ENCODE results near the gene TMEM272.

DNA sequence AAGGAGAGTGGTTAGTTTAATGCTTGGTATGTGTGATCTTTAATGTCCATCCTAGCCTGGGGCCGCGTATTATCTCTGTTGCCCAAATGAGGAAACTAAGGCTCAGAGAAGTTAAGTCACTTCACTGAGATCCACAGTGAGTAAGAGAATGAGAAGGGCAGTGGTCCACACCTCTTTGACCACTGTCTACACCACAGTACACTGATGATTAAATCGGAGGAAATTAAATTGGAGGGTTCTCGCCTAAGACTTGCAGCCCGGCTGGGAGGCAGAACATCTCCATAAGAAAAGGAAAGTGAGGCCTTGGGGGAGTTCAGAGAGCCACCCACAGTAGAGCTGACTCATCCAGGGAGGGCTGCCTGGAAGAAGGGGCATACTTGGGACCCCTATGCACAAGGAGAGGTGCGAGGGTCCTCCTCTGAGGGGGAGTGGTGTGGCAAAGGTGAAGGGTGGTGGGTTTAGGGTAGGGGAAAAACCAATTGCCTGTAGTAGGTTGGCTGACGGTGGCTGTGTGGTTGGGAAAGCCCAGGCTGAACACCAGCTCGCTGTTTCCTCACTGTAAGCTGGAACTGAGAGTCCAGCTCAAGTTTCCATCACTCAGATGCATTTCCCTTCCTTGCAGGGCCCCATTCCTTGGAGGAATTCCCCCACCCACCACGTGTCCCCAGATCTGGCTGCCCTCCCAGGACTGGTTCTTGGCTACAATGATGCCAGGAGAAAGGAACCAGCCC, 26.0 kb downstream of the TMEM272 start:
- TF ChIP-seq, protein P1, sequence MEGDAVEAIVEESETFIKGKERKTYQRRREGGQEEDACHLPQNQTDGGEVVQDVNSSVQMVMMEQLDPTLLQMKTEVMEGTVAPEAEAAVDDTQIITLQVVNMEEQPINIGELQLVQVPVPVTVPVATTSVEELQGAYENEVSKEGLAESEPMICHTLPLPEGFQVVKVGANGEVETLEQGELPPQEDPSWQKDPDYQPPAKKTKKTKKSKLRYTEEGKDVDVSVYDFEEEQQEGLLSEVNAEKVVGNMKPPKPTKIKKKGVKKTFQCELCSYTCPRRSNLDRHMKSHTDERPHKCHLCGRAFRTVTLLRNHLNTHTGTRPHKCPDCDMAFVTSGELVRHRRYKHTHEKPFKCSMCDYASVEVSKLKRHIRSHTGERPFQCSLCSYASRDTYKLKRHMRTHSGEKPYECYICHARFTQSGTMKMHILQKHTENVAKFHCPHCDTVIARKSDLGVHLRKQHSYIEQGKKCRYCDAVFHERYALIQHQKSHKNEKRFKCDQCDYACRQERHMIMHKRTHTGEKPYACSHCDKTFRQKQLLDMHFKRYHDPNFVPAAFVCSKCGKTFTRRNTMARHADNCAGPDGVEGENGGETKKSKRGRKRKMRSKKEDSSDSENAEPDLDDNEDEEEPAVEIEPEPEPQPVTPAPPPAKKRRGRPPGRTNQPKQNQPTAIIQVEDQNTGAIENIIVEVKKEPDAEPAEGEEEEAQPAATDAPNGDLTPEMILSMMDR (IDR thresholded peaks at IDR 0.05): no peak
- TF ChIP-seq POLR2A (IDR thresholded peaks at IDR 0.05): no peak

All from vagina (tissue), 2 donors.